Thoracic aorta (tissue), 2 donors: ENCODE data around the gene DACT2. TPM values are rescaled to one million over a fixed set of nuclear protein-coding genes. Genes with fewer than 3 reads are reported as not detected.
"Not testable (repeated sequence)": the region's sequence is repeated elsewhere in the genome, so short reads cannot be mapped to it uniquely, and the experiment has no call there.

Source experiments
- ATAC-seq: fragments of 150-250 bp; one replicate; pipeline ENCODE4 v1.8.0; 2017; ENCODE audit warnings: low read depth; ENCODE audit not compliant: insufficient number of reproducible peaks, low FRiP score
- DNase-seq: peaks from one replicate; pipeline ENCODE4 v3.0.0-alpha.2; 2020; ENCODE audit warnings: low spot score
- H3K27ac ChIP-seq, 2 donors: fragments of 200-600 bp; sonication (generic); 1 replicate in 1 of 2; 2 replicates in 1 of 2; pipeline ENCODE4 v1.5.1; 2016; ENCODE audit warnings: mild to moderate bottlenecking in 2 of 2, moderate library complexity in 2 of 2
- H3K27me3 ChIP-seq: fragments of 200-600 bp; sonication (generic); replicated peaks from 2 replicates; pipeline ENCODE4 v1.6.0; 2016; ENCODE audit warnings: mild to moderate bottlenecking; ENCODE audit not compliant: insufficient read depth
- H3K36me3 ChIP-seq: fragments of 200-600 bp; sonication (generic); one replicate; pipeline ENCODE4 v1.5.1; 2016
- H3K4me1 ChIP-seq, 2 donors: fragments of 200-600 bp; sonication (generic); 1 replicate in 1 of 2; 2 replicates in 1 of 2; pipeline versions ENCODE4 v1.5.1 to v1.6.0; 2016; ENCODE audit warnings: low read depth in 2 of 2, mild to moderate bottlenecking in 1 of 2; ENCODE audit not compliant: control insufficient read depth in 1 of 2
- H3K4me3 ChIP-seq: fragments of 200-600 bp; sonication (generic); 2 replicates; pipeline ENCODE4 v1.5.1; 2016; ENCODE audit warnings: mild to moderate bottlenecking
- H3K9me3 ChIP-seq: fragments of 200-600 bp; sonication (generic); 2 replicates; pipeline ENCODE4 v1.5.1; 2016
- CTCF ChIP-seq: fragments of 200-600 bp; sonication (generic); IDR thresholded peaks from one replicate; pipeline ENCODE4 v1.5.1; 2019; ENCODE audit warnings: antibody characterized with exemption
- total RNA-seq, 2 donors: library from RNA; depleted of rRNA; stranded (reverse); fragments of >200 nt; gene quantifications; one replicate each; pipeline versions ENCODE4 v1.1.0 to v1.2.3, GENCODE V29; 2016

The DACT2 gene
- total RNA-seq, 2 donors from 2014 or later, result 0.28 to 0.41 TPM

- Histone ChIP-seq H3K4me1 (no peaks in the 10 kb centered on the region), H3K36me3 (no peaks in the 10 kb centered on the region), H3K9me3 (no peaks in the 10 kb centered on the region), H3K27me3 (no peaks in the 10 kb centered on the region), H3K27ac (no peak overlapping the region), H3K4me3 (no peak overlapping the region)
- ATAC-seq (no peak), DNase-seq (no peak)
- TF ChIP-seq CTCF, result no peak
Measured at GRCh38 chr6:168363302-168363701, 43.7 kb upstream of the DACT2 start.

GRCh38 chr6:168362276-168362990 is 42.9 kb upstream of the DACT2 start:
- Histone ChIP-seq H3K4me3 (no peak overlapping the region), H3K27ac (no peak overlapping the region), H3K9me3 (no peaks in the 10 kb centered on the region), H3K36me3 (no peaks in the 10 kb centered on the region), H3K4me1 (no peaks in the 10 kb centered on the region), H3K27me3 (no peaks in the 10 kb centered on the region)
- no peak for ATAC-seq
- no peak for DNase-seq
- TF ChIP-seq CTCF, result no peak

- Histone ChIP-seq H3K36me3 (no peaks in the 10 kb centered on the region), H3K4me1 (no peaks in the 10 kb centered on the region), H3K4me3 (no peak overlapping the region), H3K27me3 (no peaks in the 10 kb centered on the region), H3K27ac (no peak overlapping the region), H3K9me3 (no peaks in the 10 kb centered on the region)
- ATAC-seq (no peak), DNase-seq (no peak)
- TF ChIP-seq CTCF, result no peak
Measured at GRCh38 chr6:168361766-168362165, 42.2 kb upstream of the DACT2 start.

GRCh38 chr6:168359794-168360193 is 40.2 kb upstream of the DACT2 start:
- TF ChIP-seq CTCF, result no peak
- Histone ChIP-seq H3K4me1 (no peaks in the 10 kb centered on the region), H3K9me3 (no peaks in the 10 kb centered on the region), H3K27ac (no peak overlapping the region), H3K27me3 (no peaks in the 10 kb centered on the region), H3K36me3 (no peaks in the 10 kb centered on the region), H3K4me3 (no peak overlapping the region)
- ATAC-seq (no peak), DNase-seq (no peak)

GRCh38 chr6:168358842-168359420 is 39.4 kb upstream of the DACT2 start:
- H3K9me3 ChIP-seq, result no peaks in the 10 kb centered on the region
- no peak for ATAC-seq
- H3K4me1 ChIP-seq, result no peaks in the 10 kb centered on the region

GRCh38 chr6:168356872-168357271 is 37.3 kb upstream of the DACT2 start:
- H3K36me3 ChIP-seq, ATAC-seq, H3K9me3 ChIP-seq, H3K4me3 ChIP-seq, H3K27me3 ChIP-seq, DNase-seq, H3K27ac ChIP-seq, H3K4me1 ChIP-seq: not testable (repeated sequence)

More at GRCh38 chr6:168358842-168359420, 39.4 kb upstream of the DACT2 start:
- Histone ChIP-seq H3K27ac (no peak overlapping the region), H3K27me3 (no peaks in the 10 kb centered on the region), H3K36me3 (no peaks in the 10 kb centered on the region), H3K4me3 (no peak overlapping the region)
- DNase-seq, result no peak
- TF ChIP-seq CTCF, result no peak
